AG10803 (cell line): ENCODE data around the gene GLI1.

Experiments used
- DNase-seq: peaks from one replicate; pipeline ENCODE4 v3.0.0; 2010; ENCODE audit warnings: low read depth
- H3K4me3 ChIP-seq: 2 replicates; pipeline ENCODE4 v1.5.1; 2011; ENCODE audit warnings: mild to moderate bottlenecking, low read length, control low read depth
- CTCF ChIP-seq: conservative IDR thresholded peaks from 2 replicates; pipeline ENCODE4 v1.5.1; 2011; ENCODE audit warnings: mild to moderate bottlenecking, low read length, control low read depth, inconsistent platforms

GLI1 gene

GRCh38 chr12:57444744-57445143, 14.8 kb upstream of the GLI1 start:
- no peak overlapping the region for H3K4me3 ChIP-seq
- no peak for TF ChIP-seq CTCF
- DNase-seq, result no peak

- DNase-seq, result no peak
- TF ChIP-seq CTCF, result no peak
Observed at GRCh38 chr12:57446292-57446960, 13.2 kb upstream of the GLI1 start.

GRCh38 chr12:57448669-57449068, 10.9 kb upstream of the GLI1 start:
- DNase-seq, result no peak
- no peak for TF ChIP-seq CTCF

More at GRCh38 chr12:57446292-57446960, 13.2 kb upstream of the GLI1 start:
- no peak overlapping the region for H3K4me3 ChIP-seq

GRCh38 chr12:57449375-57449774, 10.2 kb upstream of the GLI1 start:
- TF ChIP-seq CTCF, result no peak
- H3K4me3 ChIP-seq, result no peak overlapping the region
- DNase-seq, result no peak

More at GRCh38 chr12:57448669-57449068, 10.9 kb upstream of the GLI1 start:
- no peak overlapping the region for H3K4me3 ChIP-seq

GRCh38 chr12:57450057-57450456, 9.5 kb upstream of the GLI1 start:
- no peak for DNase-seq
- no peak overlapping the region for H3K4me3 ChIP-seq
- no peak for TF ChIP-seq CTCF

GRCh38 chr12:57451233-57451778, 8.3 kb upstream of the GLI1 start:
- no peak for TF ChIP-seq CTCF
- no peak overlapping the region for H3K4me3 ChIP-seq
- DNase-seq, result peak; percentile 31

GRCh38 chr12:57452181-57452936, 7.2 kb upstream of the GLI1 start:
- TF ChIP-seq CTCF, result no peak
- H3K4me3 ChIP-seq, result no peak overlapping the region
- DNase-seq, result peak; percentile 87
